Smooth muscle cell (in vitro differentiated cells): ENCODE measurements around the gene PREP. TPM values are rescaled to one million over a fixed set of nuclear protein-coding genes. Genes with fewer than 3 reads are reported as not detected.

Source experiments
- DNase-seq: peaks from one replicate; lab custom pipeline; 2025; ENCODE audit not compliant: unreplicated experiment; lab: John Stamatoyannopoulos, UW
- H2AFZ ChIP-seq: fragments of 200-600 bp; sonication (generic); 2 replicates; pipeline ENCODE4 v1.6.0; 2016; ENCODE audit warnings: antibody characterized with exemption, low read depth, mild to moderate bottlenecking
- H3F3A ChIP-seq: fragments of 200-600 bp; sonication (generic); 2 replicates; pipeline ENCODE4 v1.6.0; 2017; ENCODE audit warnings: antibody characterized with exemption, low read depth
- H3K27ac ChIP-seq: fragments of 200-600 bp; sonication (generic); 2 replicates; pipeline ENCODE4 v1.5.1; 2016; ENCODE audit warnings: low read depth, mild to moderate bottlenecking
- H3K27me3 ChIP-seq: fragments of 200-600 bp; sonication (generic); 2 replicates; pipeline ENCODE4 v1.6.1; 2016; ENCODE audit warnings: low read depth, mild to moderate bottlenecking
- H3K36me3 ChIP-seq: fragments of 200-600 bp; sonication (generic); 2 replicates; pipeline ENCODE4 v1.5.1; 2016; ENCODE audit warnings: low read depth
- H3K4me1 ChIP-seq: fragments of 200-600 bp; sonication (generic); 2 replicates; pipeline ENCODE4 v1.5.1; 2016; ENCODE audit warnings: low read depth
- H3K4me2 ChIP-seq: fragments of 200-600 bp; sonication (generic); 2 replicates; pipeline ENCODE4 v1.6.0; 2016; ENCODE audit warnings: mild to moderate bottlenecking
- H3K4me3 ChIP-seq: fragments of 200-600 bp; sonication (generic); 2 replicates; pipeline ENCODE4 v1.5.1; 2016; ENCODE audit warnings: mild to moderate bottlenecking
- H3K79me2 ChIP-seq: fragments of 200-600 bp; sonication (generic); 2 replicates; pipeline ENCODE4 v1.6.0; 2016; ENCODE audit warnings: low read depth, mild to moderate bottlenecking
- H3K9ac ChIP-seq: fragments of 200-600 bp; sonication (generic); 2 replicates; pipeline ENCODE4 v1.6.0; 2016; ENCODE audit warnings: low read depth
- H3K9me3 ChIP-seq: fragments of 200-600 bp; sonication (generic); replicated peaks from 2 replicates; pipeline ENCODE4 v1.5.1; 2016; ENCODE audit warnings: low read depth
- H4K20me1 ChIP-seq: fragments of 200-600 bp; sonication (generic); 2 replicates; pipeline ENCODE4 v1.6.0; 2016; ENCODE audit warnings: low read depth
- WGBS: methylation state at CpG from one replicate; pipeline ENCODE4 v1.1.7; 2016; ENCODE audit warnings: low lambda C conversion rate; 5-methylcytosine and 5-hydroxymethylcytosine counted together
- polyA plus RNA-seq: library from polyadenylated mRNA; unstranded; fragments of >200 nt; fragmentation: Nextera tagmentation; extraction: Ambion mirVana; gene quantifications from 2 replicates; pipeline ENCODE4 v1.2.1, GENCODE V29; 2016
- total RNA-seq: library from RNA; depleted of rRNA; stranded (reverse); fragments of >200 nt; gene quantifications from 2 replicates; pipeline ENCODE4 v1.2.3, GENCODE V29; 2014
- TF ChIP-seq, protein P1 (sequence below): fragments of 200-600 bp; sonication (generic); IDR thresholded peaks from 2 replicates; pipeline ENCODE4 v1.5.1; 2017; ENCODE audit warnings: borderline replicate concordance, mild to moderate bottlenecking, antibody characterized with exemption; ENCODE audit not compliant: insufficient read depth, poor library complexity, severe bottlenecking

The PREP gene
- total and polyA plus RNA-seq, 2 experiments from 2014 or later = 23.4 to 33.2 TPM

DNA sequence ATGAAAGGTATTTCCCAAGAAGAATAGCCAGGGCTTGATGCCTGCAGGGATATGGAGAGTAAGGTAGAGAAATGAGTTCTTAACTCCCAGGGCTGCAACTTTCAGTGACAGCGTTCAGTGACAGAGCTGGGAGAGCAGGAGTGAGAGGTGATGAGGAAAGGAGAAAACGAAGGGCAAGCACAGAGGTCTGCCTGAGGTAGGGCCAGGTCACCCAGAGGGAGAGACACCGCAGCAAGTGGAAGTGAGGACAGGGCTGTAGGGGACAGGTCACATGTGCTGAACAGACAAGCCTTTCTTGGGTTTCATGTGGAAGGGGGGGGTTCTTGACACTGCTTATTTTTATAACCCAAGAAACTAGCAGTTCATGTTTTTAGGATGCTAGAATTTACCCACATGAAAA, 72.5 kb downstream of the PREP start:
- H3K9me3 ChIP-seq = no peaks in the 10 kb centered on the region
- no peak overlapping the region for H3K4me3 ChIP-seq
- H4K20me1 ChIP-seq = peaks cover 17% of the 10 kb centered on the region
- H3K4me2 ChIP-seq = no peak overlapping the region
- no peak overlapping the region for H2AFZ ChIP-seq
- H3F3A ChIP-seq = no peaks in the 10 kb centered on the region
- TF ChIP-seq, protein P1, sequence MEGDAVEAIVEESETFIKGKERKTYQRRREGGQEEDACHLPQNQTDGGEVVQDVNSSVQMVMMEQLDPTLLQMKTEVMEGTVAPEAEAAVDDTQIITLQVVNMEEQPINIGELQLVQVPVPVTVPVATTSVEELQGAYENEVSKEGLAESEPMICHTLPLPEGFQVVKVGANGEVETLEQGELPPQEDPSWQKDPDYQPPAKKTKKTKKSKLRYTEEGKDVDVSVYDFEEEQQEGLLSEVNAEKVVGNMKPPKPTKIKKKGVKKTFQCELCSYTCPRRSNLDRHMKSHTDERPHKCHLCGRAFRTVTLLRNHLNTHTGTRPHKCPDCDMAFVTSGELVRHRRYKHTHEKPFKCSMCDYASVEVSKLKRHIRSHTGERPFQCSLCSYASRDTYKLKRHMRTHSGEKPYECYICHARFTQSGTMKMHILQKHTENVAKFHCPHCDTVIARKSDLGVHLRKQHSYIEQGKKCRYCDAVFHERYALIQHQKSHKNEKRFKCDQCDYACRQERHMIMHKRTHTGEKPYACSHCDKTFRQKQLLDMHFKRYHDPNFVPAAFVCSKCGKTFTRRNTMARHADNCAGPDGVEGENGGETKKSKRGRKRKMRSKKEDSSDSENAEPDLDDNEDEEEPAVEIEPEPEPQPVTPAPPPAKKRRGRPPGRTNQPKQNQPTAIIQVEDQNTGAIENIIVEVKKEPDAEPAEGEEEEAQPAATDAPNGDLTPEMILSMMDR = no peak
- no peak for DNase-seq
- peaks cover 9% of the 10 kb centered on the region for H3K36me3 ChIP-seq
- H3K9ac ChIP-seq = no peak overlapping the region
- no peaks in the 10 kb centered on the region for H3K27me3 ChIP-seq
- H3K4me1 ChIP-seq = peaks cover 5% of the 10 kb centered on the region
- no peaks in the 10 kb centered on the region for H3K79me2 ChIP-seq
- H3K27ac ChIP-seq = no peak overlapping the region
- WGBS = 99% methylated on average over 3 of the region's 3 CpGs

DNA sequence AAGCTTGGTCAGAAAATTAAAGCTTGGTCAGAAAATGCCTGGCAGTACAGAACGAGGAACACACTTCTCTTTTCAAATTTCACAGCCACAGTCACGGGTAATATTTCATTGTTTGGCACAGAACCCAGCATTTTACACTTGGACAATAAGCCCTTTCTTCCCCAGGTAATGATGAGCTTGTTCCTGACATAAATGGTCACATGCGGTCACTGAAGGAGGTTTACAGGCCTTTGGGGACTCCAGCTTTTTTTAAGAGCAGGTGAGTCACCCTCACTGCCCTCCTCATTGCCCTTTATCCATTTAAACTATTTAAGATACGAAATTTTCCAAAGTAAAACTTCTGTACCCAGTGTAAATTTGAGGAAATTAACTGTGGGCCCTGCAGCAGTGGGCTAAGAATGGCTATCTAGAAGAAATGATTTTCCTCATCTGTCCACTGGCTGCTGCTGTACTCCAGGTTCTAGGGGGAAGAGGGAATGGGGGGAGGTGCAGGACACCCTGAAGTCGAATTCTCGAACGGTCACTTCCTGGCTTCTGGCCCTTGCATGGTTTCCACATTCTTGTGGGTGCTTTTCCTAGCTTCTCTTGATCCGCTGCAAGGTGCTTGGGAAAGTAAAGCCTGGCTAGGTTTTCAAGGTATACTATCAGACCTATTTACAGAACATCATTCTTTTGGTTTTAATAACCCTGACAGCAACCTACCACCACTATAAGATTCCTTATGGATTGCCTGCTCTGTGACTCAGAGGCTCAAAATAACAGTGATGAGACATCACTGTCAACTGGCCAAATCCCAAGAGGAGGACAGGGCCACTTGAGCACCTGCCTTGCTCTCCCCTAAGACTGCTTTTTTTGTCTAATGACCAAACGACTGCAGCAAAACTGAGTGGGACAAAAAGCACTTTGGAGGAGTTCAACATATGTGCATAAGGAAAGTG, 75.8 kb downstream of the PREP start:
- no peaks in the 10 kb centered on the region for H3F3A ChIP-seq
- H2AFZ ChIP-seq = no peak overlapping the region
- H3K4me1 ChIP-seq = no peaks in the 10 kb centered on the region
- H3K27ac ChIP-seq = no peak overlapping the region
- no peaks in the 10 kb centered on the region for H3K27me3 ChIP-seq
- H3K36me3 ChIP-seq = peaks cover 6% of the 10 kb centered on the region
- H4K20me1 ChIP-seq = peaks cover 25% of the 10 kb centered on the region
- no peaks in the 10 kb centered on the region for H3K79me2 ChIP-seq
- TF ChIP-seq, protein P1 = no peak
- no peak overlapping the region for H3K9ac ChIP-seq
- DNase-seq = no peak
- H3K4me3 ChIP-seq = no peak overlapping the region
- H3K4me2 ChIP-seq = no peak overlapping the region
- 84% methylated on average over 9 of the region's 9 CpGs for WGBS
- no peaks in the 10 kb centered on the region for H3K9me3 ChIP-seq

DNA sequence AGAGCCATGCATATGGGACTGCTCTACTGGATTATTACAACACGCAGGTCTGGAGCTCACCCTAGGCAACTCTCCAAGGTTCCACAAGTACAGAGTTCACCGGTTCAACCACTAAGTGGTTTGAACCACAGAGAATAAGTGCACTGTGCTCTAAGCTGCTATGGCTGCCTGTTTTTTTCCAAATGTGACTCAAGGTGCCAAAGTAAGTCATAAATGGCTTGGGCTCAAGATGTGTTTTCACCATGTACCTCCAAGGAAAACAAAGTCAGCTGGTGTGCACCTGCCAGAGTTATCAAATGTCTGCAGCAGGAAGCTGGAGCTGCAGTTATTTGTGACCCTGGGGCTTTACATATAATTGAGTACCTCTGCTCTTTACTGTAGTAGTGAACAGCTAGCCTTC, 76.7 kb downstream of the PREP start:
- H3K79me2 ChIP-seq = no peaks in the 10 kb centered on the region
- H4K20me1 ChIP-seq = peaks cover 29% of the 10 kb centered on the region
- no peaks in the 10 kb centered on the region for H3F3A ChIP-seq
- no peak overlapping the region for H3K4me3 ChIP-seq
- H3K36me3 ChIP-seq = peaks cover 7% of the 10 kb centered on the region
- H2AFZ ChIP-seq = no peak overlapping the region
- TF ChIP-seq, protein P1 = no peak
- H3K27me3 ChIP-seq = no peaks in the 10 kb centered on the region
- WGBS = 89% methylated on average over 2 of the region's 2 CpGs
- H3K27ac ChIP-seq = no peak overlapping the region
- DNase-seq = no peak
- no peaks in the 10 kb centered on the region for H3K4me1 ChIP-seq
- no peak overlapping the region for H3K4me2 ChIP-seq
- H3K9me3 ChIP-seq = no peaks in the 10 kb centered on the region
- no peak overlapping the region for H3K9ac ChIP-seq
